ENCODE results near the gene CYP21A2. TPM values are rescaled to one million over a fixed set of nuclear protein-coding genes. Genes with fewer than 3 reads are reported as not detected.

Gene CYP21A2
- total and polyA plus RNA-seq, 4 donors, result 1.7 to 29.7 (median 18.3) TPM

DNA sequence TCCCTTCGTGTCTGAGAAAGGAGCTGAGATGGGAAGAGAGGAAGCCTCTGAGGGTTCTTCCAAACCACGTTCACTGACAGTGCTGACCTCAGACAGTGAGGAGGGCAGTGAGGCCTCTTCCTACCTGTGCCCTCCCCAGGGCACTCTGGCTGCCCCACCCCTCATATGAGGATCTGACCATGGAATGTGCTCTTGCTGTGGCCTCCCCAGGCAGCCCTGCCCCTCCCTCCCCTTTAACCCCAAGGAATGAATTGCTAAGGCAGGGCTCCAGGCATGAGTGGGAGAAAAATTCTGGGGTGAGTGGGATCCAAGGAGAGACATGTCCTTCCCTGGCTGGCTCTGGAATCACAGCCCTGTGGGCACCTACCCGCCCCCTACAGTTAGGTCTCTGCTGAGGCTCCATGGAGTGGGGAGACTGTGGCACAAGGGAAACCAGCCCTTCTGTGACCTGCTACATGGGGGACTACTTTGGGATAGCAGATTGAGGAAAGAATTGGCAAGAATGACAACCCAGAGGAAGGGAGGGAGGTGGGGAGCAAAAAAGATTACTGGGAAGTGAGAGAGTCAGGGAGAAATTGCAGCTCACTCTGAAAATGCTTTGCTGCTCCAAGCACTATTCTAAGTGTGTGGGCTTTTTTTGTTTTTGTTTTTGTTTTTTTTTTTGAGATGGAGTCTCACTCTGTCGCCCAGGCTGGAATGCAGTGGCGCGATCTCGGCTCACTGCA, 41.5 kb downstream of the CYP21A2 start:
- H3K4me3 ChIP-seq (ENCODE audit: low read depth in 1 of 3, low read length in 3 of 3), result no peak overlapping the region
- DNase-seq (ENCODE audit: low spot score), result no peak
- 90% methylated on average over 7 of the region's 7 CpGs for WGBS
- no peaks in the 10 kb centered on the region for H3K9me3 ChIP-seq (ENCODE audit: control insufficient read depth in 4 of 4, low read length in 3 of 4)
- H3K36me3 ChIP-seq (ENCODE audit: control insufficient read depth in 4 of 4, insufficient read depth in 3 of 4, low read depth in 1 of 4, low read length in 3 of 4), result no peaks in the 10 kb centered on the region
- no peak overlapping the region for H3K27ac ChIP-seq (ENCODE audit: low read depth in 1 of 2, low read length in 2 of 2)
- no peaks in the 10 kb centered on the region for H3K27me3 ChIP-seq (ENCODE audit: control insufficient read depth in 4 of 4, insufficient read depth in 4 of 4, low read length in 3 of 4)
- H3K9ac ChIP-seq (ENCODE audit: low read depth in 1 of 2, low read length in 2 of 2), result no peak overlapping the region
- H3K4me1 ChIP-seq (ENCODE audit: control insufficient read depth in 4 of 4, insufficient read depth in 4 of 4, low read length in 3 of 4), result no peaks in the 10 kb centered on the region
- TF ChIP-seq JUND (IDR thresholded peaks at IDR 0.05), result no peak
- TF ChIP-seq FOXA1 (IDR thresholded peaks at IDR 0.05), result no peak
- TF ChIP-seq FOXA2 (IDR thresholded peaks at IDR 0.05), result no peak
- no peak for TF ChIP-seq NR2F2 (IDR thresholded peaks at IDR 0.05)
- TF ChIP-seq YY1 (IDR thresholded peaks at IDR 0.05), result no peak
- no peak for TF ChIP-seq EGR1 (IDR thresholded peaks at IDR 0.05; ENCODE audit: low read depth in 2 of 2)
- TF ChIP-seq TAF1 (conservative IDR thresholded peaks at IDR 0.05), result no peak
- TF ChIP-seq SP1 (IDR thresholded peaks at IDR 0.05), result no peak
- no peak for TF ChIP-seq REST (IDR thresholded peaks at IDR 0.05)
- TF ChIP-seq, protein P1, sequence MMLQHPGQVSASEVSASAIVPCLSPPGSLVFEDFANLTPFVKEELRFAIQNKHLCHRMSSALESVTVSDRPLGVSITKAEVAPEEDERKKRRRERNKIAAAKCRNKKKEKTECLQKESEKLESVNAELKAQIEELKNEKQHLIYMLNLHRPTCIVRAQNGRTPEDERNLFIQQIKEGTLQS (IDR thresholded peaks at IDR 0.05), result no peak
- no peak for TF ChIP-seq HNF4G (IDR thresholded peaks at IDR 0.05)

DNA sequence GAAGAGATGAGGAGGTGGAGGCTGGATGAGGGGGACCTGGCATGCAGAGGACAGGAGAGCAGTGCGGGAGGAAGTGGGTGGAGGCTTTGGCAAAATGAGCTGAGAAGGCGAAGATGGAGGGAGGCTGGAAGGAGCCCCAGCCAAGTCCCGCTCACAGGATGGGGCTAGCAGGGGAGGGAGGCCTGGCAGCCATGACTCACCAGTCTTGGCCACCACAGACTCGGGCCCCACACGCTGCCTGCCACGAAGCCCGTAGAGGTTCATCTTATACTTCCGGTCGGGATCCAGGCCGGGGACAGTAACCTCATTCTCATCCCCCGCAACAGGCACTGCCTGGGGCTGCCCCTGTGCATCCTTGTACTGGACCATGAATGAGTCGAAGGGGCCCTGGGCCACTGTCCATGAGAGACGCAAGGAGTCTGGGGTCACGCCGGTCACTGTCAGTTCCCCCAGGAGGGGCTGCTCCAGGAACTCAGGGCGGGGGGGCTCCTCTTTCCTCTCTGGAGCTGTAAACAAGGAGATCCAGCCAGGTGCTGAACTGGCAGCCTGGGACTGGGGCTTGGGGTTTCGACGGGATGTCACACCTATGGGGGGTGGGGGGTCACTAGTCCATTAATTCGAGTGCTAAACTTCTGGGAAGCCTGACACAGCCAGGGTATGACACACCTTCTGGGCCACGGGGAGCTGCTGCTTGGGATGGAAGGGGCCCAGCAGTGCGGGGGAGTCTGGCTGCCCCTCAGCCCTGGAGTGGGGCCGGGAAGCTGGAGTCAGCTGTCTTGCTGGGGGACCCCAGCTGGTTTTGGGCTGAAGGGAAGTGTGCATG, 43.2 kb downstream of the CYP21A2 start:
- Histone ChIP-seq H3K36me3 (ENCODE audit: control insufficient read depth in 4 of 4, insufficient read depth in 3 of 4, low read depth in 1 of 4, low read length in 3 of 4) (no peaks in the 10 kb centered on the region), H3K27ac (ENCODE audit: low read depth in 1 of 2, low read length in 2 of 2) (no peak overlapping the region), H3K4me3 (ENCODE audit: low read depth in 1 of 3, low read length in 3 of 3) (no peak overlapping the region), H3K9ac (ENCODE audit: low read depth in 1 of 2, low read length in 2 of 2) (no peak overlapping the region), H3K4me1 (ENCODE audit: control insufficient read depth in 4 of 4, insufficient read depth in 4 of 4, low read length in 3 of 4) (no peaks in the 10 kb centered on the region), H3K27me3 (ENCODE audit: control insufficient read depth in 4 of 4, insufficient read depth in 4 of 4, low read length in 3 of 4) (peaks cover 0 to 2% (median 0%) of the 10 kb centered on the region in 4 donors), H3K9me3 (ENCODE audit: control insufficient read depth in 4 of 4, low read length in 3 of 4) (no peaks in the 10 kb centered on the region)
- no peak for DNase-seq (ENCODE audit: low spot score)
- 87% methylated on average over 22 of the region's 22 CpGs for WGBS
- TF ChIP-seq HNF4A (conservative IDR thresholded peaks at IDR 0.05) (no peak), YY1 (IDR thresholded peaks at IDR 0.05) (no peak), EGR1 (IDR thresholded peaks at IDR 0.05; ENCODE audit: low read depth in 2 of 2) (no peak), ZBTB33 (IDR thresholded peaks at IDR 0.05) (no peak), FOXA2 (IDR thresholded peaks at IDR 0.05) (no peak), TAF1 (conservative IDR thresholded peaks at IDR 0.05) (no peak), FOXA1 (IDR thresholded peaks at IDR 0.05) (no peak), HNF4G (IDR thresholded peaks at IDR 0.05) (no peak), JUND (IDR thresholded peaks at IDR 0.05) (no peak), NR2F2 (IDR thresholded peaks at IDR 0.05) (no peak), REST (IDR thresholded peaks at IDR 0.05) (no peak), SP1 (IDR thresholded peaks at IDR 0.05) (no peak), GABPA (IDR thresholded peaks at IDR 0.05 in 1 of 2, conservative IDR thresholded peaks at IDR 0.05 in 1 of 2) (no peak), RXRA (IDR thresholded peaks at IDR 0.05) (no peak)
- TF ChIP-seq, protein P1 (IDR thresholded peaks at IDR 0.05), result no peak
- TF ChIP-seq, protein P2, sequence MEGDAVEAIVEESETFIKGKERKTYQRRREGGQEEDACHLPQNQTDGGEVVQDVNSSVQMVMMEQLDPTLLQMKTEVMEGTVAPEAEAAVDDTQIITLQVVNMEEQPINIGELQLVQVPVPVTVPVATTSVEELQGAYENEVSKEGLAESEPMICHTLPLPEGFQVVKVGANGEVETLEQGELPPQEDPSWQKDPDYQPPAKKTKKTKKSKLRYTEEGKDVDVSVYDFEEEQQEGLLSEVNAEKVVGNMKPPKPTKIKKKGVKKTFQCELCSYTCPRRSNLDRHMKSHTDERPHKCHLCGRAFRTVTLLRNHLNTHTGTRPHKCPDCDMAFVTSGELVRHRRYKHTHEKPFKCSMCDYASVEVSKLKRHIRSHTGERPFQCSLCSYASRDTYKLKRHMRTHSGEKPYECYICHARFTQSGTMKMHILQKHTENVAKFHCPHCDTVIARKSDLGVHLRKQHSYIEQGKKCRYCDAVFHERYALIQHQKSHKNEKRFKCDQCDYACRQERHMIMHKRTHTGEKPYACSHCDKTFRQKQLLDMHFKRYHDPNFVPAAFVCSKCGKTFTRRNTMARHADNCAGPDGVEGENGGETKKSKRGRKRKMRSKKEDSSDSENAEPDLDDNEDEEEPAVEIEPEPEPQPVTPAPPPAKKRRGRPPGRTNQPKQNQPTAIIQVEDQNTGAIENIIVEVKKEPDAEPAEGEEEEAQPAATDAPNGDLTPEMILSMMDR (IDR thresholded peaks at IDR 0.05; ENCODE audit: low read depth, low read length, missing input control), result no peak

All from liver (tissue), 9 donors.